Measurements from ENCODE around the gene ZNRF3. TPM values are rescaled to one million over a fixed set of nuclear protein-coding genes. Genes with fewer than 3 reads are reported as not detected.

ZNRF3 gene
- polyA plus RNA-seq, 1 of the 3 experiments (the other 2 are of a cell fraction), result 4.2 TPM

DNA sequence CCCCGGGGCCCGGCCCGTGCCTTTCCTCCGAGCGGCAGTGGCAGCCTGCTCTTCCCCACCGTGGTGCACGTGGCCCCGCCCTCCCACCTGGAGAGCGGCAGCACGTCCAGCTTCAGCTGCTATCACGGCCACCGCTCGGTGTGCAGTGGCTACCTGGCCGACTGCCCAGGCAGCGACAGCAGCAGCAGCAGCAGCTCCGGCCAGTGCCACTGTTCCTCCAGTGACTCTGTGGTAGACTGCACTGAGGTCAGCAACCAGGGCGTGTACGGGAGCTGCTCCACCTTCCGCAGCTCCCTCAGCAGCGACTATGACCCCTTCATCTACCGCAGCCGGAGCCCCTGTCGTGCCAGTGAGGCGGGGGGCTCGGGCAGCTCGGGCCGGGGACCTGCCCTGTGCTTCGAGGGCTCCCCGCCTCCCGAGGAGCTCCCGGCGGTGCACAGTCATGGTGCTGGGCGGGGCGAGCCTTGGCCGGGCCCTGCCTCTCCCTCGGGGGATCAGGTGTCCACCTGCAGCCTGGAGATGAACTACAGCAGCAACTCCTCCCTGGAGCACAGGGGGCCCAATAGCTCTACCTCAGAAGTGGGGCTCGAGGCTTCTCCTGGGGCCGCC lies 166.4 kb downstream of the ZNRF3 start (continued):
- TF ChIP-seq, protein P1, sequence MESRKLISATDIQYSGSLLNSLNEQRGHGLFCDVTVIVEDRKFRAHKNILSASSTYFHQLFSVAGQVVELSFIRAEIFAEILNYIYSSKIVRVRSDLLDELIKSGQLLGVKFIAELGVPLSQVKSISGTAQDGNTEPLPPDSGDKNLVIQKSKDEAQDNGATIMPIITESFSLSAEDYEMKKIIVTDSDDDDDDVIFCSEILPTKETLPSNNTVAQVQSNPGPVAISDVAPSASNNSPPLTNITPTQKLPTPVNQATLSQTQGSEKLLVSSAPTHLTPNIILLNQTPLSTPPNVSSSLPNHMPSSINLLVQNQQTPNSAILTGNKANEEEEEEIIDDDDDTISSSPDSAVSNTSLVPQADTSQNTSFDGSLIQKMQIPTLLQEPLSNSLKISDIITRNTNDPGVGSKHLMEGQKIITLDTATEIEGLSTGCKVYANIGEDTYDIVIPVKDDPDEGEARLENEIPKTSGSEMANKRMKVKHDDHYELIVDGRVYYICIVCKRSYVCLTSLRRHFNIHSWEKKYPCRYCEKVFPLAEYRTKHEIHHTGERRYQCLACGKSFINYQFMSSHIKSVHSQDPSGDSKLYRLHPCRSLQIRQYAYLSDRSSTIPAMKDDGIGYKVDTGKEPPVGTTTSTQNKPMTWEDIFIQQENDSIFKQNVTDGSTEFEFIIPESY (IDR thresholded peaks at IDR 0.05; ENCODE audit: borderline replicate concordance, low read depth), result no peak
- TF ChIP-seq CHD2 (IDR thresholded peaks at IDR 0.05; ENCODE audit: low read length, partially characterized antibody), result no peak
- no peak for TF ChIP-seq YY1 (IDR thresholded peaks at IDR 0.05; ENCODE audit: low read depth)
- no peak for TF ChIP-seq TAF1 (IDR thresholded peaks at IDR 0.05; ENCODE audit: borderline replicate concordance, low read depth, low read length)
- TF ChIP-seq, protein P2, sequence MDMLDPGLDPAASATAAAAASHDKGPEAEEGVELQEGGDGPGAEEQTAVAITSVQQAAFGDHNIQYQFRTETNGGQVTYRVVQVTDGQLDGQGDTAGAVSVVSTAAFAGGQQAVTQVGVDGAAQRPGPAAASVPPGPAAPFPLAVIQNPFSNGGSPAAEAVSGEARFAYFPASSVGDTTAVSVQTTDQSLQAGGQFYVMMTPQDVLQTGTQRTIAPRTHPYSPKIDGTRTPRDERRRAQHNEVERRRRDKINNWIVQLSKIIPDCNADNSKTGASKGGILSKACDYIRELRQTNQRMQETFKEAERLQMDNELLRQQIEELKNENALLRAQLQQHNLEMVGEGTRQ (IDR thresholded peaks at IDR 0.05; ENCODE audit: borderline replicate concordance, low read depth, low read length), result no peak

DNA sequence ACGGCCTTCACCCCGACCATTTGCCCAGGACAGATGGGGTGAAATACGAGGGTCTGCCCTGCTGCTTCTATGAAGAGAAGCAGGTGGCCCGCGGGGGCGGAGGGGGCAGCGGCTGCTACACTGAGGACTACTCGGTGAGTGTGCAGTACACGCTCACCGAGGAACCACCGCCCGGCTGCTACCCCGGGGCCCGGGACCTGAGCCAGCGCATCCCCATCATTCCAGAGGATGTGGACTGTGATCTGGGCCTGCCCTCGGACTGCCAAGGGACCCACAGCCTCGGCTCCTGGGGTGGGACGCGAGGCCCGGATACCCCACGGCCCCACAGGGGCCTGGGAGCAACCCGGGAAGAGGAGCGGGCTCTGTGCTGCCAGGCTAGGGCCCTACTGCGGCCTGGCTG lies 167.1 kb downstream of the ZNRF3 start:
- Histone ChIP-seq H3K27ac (ENCODE audit: low read depth in 2 of 2, low read length in 1 of 2) (no peak overlapping the region), H3K4me1 (ENCODE audit: control insufficient read depth in 1 of 2, insufficient read depth in 2 of 2, low read depth in 1 of 2, low read length in 1 of 2) (peaks cover 0 to 2% of the 10 kb centered on the region in 2 experiments; a peak in 1 of 4 replicates), H3K4me2 (no peak overlapping the region), H2AFZ (ENCODE audit: low read depth) (no peak overlapping the region), H3K4me3 (ENCODE audit: low read depth in 2 of 2, low read length in 1 of 2) (no peak overlapping the region), H4K20me1 (ENCODE audit: insufficient read depth) (no peaks in the 10 kb centered on the region), H3K9me2 (no peaks in the 10 kb centered on the region), H3K27me3 (ENCODE audit: insufficient read depth) (no peaks in the 10 kb centered on the region), H3K9ac (no peak overlapping the region), H3K36me3 (replicated peaks in 1 of 2; ENCODE audit: control insufficient read depth in 1 of 2, insufficient read depth in 2 of 2, low read length in 1 of 2) (peaks cover 14 to 41% of the 10 kb centered on the region in 2 experiments), H3K9me3 (no peaks in the 10 kb centered on the region), H3F3A (replicated peaks; ENCODE audit: insufficient read depth) (peaks cover 2% of the 10 kb centered on the region), H3K79me2 (ENCODE audit: insufficient read depth) (no peaks in the 10 kb centered on the region)
- TF ChIP-seq TCF12 (IDR thresholded peaks at IDR 0.05) (no peak), NFIC (IDR thresholded peaks at IDR 0.05; ENCODE audit: borderline replicate concordance) (no peak), POLR2AphosphoS5 (IDR thresholded peaks at IDR 0.05; ENCODE audit: low read depth, low read length) (no peak), SMC3 (IDR thresholded peaks at IDR 0.05; ENCODE audit: low read depth, low read length) (no peak), EP300 (IDR thresholded peaks at IDR 0.05; ENCODE audit: borderline replicate concordance in 1 of 2, low read depth in 1 of 2, low read length in 1 of 2) (no peak), RCOR1 (IDR thresholded peaks at IDR 0.05; ENCODE audit: low read length) (no peak), JUND (IDR thresholded peaks at IDR 0.05) (no peak)
- TF ChIP-seq, protein P3, sequence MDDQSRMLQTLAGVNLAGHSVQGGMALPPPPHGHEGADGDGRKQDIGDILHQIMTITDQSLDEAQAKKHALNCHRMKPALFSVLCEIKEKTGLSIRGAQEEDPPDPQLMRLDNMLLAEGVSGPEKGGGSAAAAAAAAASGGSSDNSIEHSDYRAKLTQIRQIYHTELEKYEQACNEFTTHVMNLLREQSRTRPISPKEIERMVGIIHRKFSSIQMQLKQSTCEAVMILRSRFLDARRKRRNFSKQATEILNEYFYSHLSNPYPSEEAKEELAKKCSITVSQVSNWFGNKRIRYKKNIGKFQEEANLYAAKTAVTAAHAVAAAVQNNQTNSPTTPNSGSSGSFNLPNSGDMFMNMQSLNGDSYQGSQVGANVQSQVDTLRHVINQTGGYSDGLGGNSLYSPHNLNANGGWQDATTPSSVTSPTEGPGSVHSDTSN (IDR thresholded peaks at IDR 0.05), result no peak
- TF ChIP-seq, protein P4, sequence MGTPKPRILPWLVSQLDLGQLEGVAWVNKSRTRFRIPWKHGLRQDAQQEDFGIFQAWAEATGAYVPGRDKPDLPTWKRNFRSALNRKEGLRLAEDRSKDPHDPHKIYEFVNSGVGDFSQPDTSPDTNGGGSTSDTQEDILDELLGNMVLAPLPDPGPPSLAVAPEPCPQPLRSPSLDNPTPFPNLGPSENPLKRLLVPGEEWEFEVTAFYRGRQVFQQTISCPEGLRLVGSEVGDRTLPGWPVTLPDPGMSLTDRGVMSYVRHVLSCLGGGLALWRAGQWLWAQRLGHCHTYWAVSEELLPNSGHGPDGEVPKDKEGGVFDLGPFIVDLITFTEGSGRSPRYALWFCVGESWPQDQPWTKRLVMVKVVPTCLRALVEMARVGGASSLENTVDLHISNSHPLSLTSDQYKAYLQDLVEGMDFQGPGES (IDR thresholded peaks at IDR 0.05; ENCODE audit: low read depth, low read length), result no peak
- TF ChIP-seq, protein P5, sequence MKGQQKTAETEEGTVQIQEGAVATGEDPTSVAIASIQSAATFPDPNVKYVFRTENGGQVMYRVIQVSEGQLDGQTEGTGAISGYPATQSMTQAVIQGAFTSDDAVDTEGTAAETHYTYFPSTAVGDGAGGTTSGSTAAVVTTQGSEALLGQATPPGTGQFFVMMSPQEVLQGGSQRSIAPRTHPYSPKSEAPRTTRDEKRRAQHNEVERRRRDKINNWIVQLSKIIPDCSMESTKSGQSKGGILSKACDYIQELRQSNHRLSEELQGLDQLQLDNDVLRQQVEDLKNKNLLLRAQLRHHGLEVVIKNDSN (IDR thresholded peaks at IDR 0.05; ENCODE audit: borderline replicate concordance, low read depth), result no peak
- DNase-seq, result no peak
- ChIA-PET CTCF (interaction anchor here (0.8 to 1.1 kb wide), 2 partner anchors 104 to 194 kb away, joined by 3 to 6 read pairs; no protein-coding TSS in a partner anchor), POLR2A (no interaction called here)
- 98% methylated on average over 16 of the region's 24 CpGs for WGBS (ENCODE audit: low lambda C conversion rate)

Data from SK-N-SH (cell line).